ENCODE measurements around the gene SMYD2.

DNA sequence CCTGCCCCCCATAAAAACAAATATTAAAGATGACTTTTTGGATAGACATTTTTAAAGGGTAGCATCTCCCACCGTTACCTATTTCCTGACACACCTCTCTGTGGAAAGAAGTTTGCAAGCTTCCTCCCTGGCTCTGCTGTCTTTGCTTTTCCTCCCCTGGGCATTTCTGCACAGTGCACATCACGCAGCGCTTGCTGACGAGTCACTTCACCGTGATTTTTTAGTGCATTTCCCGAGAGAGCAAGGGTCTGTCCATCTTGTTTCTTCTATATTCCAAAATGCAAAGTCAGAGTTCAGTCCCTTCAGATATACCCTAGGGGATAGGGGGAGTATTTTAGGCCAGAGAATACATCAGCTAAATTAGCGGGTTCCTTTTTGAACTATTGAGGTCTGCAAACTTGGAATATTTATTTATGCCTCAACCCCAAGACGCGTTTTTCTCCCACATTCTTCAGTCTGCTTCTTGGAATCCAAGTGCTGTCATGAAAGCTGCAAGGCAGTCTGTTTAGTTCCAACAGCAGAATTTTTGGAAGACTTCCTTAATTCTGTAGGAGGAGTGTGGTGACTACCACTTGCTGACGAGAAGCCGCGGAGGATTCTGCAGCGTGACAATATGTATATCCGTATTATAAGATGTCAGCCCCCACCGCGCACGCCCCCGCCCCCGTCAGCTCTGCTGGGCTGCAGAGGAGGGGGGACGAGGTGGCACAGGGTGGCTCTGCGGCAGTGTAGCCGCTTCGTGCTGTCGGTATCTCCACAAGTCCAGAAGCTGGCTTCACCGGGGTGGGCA lies 22.4 kb downstream of the SMYD2 start:
- no peak for TF ChIP-seq USF2 (IDR thresholded peaks at IDR 0.05; ENCODE audit: borderline replicate concordance, low read depth, low read length)
- no peak for TF ChIP-seq ZNF274 (IDR thresholded peaks at IDR 0.05; ENCODE audit: insufficient read depth, insufficient read length)
- no peak for TF ChIP-seq ZZZ3 (IDR thresholded peaks at IDR 0.05; ENCODE audit: control insufficient read depth, insufficient read length, low read depth)
- TF ChIP-seq, protein P1, sequence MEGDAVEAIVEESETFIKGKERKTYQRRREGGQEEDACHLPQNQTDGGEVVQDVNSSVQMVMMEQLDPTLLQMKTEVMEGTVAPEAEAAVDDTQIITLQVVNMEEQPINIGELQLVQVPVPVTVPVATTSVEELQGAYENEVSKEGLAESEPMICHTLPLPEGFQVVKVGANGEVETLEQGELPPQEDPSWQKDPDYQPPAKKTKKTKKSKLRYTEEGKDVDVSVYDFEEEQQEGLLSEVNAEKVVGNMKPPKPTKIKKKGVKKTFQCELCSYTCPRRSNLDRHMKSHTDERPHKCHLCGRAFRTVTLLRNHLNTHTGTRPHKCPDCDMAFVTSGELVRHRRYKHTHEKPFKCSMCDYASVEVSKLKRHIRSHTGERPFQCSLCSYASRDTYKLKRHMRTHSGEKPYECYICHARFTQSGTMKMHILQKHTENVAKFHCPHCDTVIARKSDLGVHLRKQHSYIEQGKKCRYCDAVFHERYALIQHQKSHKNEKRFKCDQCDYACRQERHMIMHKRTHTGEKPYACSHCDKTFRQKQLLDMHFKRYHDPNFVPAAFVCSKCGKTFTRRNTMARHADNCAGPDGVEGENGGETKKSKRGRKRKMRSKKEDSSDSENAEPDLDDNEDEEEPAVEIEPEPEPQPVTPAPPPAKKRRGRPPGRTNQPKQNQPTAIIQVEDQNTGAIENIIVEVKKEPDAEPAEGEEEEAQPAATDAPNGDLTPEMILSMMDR (IDR thresholded peaks at IDR 0.05 in 2 of 3, conservative IDR thresholded peaks at IDR 0.05 in 1 of 3; ENCODE audit: control insufficient read depth in 2 of 3, extremely low read depth in 1 of 3, insufficient read depth in 1 of 3, low read depth in 3 of 3, low read length in 3 of 3) = no peak
- TF ChIP-seq FOXK2 (IDR thresholded peaks at IDR 0.05) = no peak
- TF ChIP-seq, protein P2, sequence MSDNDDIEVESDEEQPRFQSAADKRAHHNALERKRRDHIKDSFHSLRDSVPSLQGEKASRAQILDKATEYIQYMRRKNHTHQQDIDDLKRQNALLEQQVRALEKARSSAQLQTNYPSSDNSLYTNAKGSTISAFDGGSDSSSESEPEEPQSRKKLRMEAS (IDR thresholded peaks at IDR 0.05; ENCODE audit: low read depth, low read length) = no peak
- TF ChIP-seq, protein P3, sequence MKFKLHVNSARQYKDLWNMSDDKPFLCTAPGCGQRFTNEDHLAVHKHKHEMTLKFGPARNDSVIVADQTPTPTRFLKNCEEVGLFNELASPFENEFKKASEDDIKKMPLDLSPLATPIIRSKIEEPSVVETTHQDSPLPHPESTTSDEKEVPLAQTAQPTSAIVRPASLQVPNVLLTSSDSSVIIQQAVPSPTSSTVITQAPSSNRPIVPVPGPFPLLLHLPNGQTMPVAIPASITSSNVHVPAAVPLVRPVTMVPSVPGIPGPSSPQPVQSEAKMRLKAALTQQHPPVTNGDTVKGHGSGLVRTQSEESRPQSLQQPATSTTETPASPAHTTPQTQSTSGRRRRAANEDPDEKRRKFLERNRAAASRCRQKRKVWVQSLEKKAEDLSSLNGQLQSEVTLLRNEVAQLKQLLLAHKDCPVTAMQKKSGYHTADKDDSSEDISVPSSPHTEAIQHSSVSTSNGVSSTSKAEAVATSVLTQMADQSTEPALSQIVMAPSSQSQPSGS (IDR thresholded peaks at IDR 0.05; ENCODE audit: low read length) = no peak
- TF ChIP-seq STAT3 (IDR thresholded peaks at IDR 0.05; ENCODE audit: low read depth, low read length) = no peak

All from GM12878 (cell line).